PFSK-1 (cell line): ENCODE measurements around the gene COA7.

Experiments
- FOXP2 ChIP-seq: optimal IDR thresholded peaks from 2 replicates; pipeline ENCODE3; 2011; ENCODE audit warnings: borderline replicate concordance, control low read depth, inconsistent platforms; ENCODE audit not compliant: insufficient read depth; ENCODE audit errors: extremely low read length, extremely low read depth
- POLR2AphosphoS5 ChIP-seq: IDR thresholded peaks from 2 replicates; pipeline ENCODE4 v1.6.1; 2012; ENCODE audit warnings: low read depth, mild to moderate bottlenecking, control low read depth, low read length, moderate library complexity
- SIN3A ChIP-seq: IDR thresholded peaks from 2 replicates; pipeline ENCODE4 v1.6.1; 2012; ENCODE audit warnings: mild to moderate bottlenecking, low read length, moderate library complexity, borderline replicate concordance; ENCODE audit not compliant: insufficient read depth
- TAF1 ChIP-seq: IDR thresholded peaks from 2 replicates; pipeline ENCODE4 v1.6.1; 2012; ENCODE audit warnings: low read length, control low read depth, borderline replicate concordance; ENCODE audit not compliant: insufficient read depth
- TF ChIP-seq, protein P1 (sequence below), 2 experiments: IDR thresholded peaks; 2 replicates each; pipeline versions ENCODE4 v1.6.1 to v1.8.0; 2011 to 2012; ENCODE audit warnings: low read depth in 2 of 2, low read length in 2 of 2, control low read depth in 1 of 2, inconsistent platforms in 1 of 2, mild to moderate bottlenecking in 1 of 2, moderate library complexity in 1 of 2; ENCODE audit not compliant: insufficient read depth in 1 of 2

DNA sequence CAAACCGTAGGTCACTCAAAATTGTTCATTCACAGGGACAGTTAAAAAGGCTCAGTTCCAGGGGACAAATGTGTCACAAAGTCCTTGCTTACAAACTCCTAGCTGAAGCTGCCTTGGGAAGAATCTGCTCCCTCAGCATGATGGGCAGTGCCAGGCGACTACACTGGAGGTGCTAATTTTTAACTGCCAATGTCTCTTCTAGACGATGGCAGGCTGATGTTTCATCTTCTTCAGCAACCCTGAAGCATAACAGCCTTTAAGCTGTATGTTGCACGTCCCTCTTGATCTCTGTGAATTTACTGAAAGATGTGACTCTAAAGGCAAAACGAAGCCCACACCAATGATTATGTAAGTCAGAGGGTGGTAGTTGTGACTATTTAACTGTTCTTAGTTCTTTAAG is 11.3 kb downstream of the COA7 start:
- TF ChIP-seq POLR2AphosphoS5 (no peak), FOXP2 (no peak), TAF1 (no peak), SIN3A (no peak)
- TF ChIP-seq, protein P1, sequence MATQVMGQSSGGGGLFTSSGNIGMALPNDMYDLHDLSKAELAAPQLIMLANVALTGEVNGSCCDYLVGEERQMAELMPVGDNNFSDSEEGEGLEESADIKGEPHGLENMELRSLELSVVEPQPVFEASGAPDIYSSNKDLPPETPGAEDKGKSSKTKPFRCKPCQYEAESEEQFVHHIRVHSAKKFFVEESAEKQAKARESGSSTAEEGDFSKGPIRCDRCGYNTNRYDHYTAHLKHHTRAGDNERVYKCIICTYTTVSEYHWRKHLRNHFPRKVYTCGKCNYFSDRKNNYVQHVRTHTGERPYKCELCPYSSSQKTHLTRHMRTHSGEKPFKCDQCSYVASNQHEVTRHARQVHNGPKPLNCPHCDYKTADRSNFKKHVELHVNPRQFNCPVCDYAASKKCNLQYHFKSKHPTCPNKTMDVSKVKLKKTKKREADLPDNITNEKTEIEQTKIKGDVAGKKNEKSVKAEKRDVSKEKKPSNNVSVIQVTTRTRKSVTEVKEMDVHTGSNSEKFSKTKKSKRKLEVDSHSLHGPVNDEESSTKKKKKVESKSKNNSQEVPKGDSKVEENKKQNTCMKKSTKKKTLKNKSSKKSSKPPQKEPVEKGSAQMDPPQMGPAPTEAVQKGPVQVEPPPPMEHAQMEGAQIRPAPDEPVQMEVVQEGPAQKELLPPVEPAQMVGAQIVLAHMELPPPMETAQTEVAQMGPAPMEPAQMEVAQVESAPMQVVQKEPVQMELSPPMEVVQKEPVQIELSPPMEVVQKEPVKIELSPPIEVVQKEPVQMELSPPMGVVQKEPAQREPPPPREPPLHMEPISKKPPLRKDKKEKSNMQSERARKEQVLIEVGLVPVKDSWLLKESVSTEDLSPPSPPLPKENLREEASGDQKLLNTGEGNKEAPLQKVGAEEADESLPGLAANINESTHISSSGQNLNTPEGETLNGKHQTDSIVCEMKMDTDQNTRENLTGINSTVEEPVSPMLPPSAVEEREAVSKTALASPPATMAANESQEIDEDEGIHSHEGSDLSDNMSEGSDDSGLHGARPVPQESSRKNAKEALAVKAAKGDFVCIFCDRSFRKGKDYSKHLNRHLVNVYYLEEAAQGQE (IDR thresholded peaks at IDR 0.05; ENCODE audit: insufficient read depth in 1 of 2, low read depth in 2 of 2, low read length in 2 of 2): no peak
